GM21515 (cell line): ENCODE data around the gene ARHGAP15.

Experiments used
- ATAC-seq: cut with Tn5 transposase; IDR thresholded peaks from one replicate; pipeline ENCODE4 v1.9.1; 2021; ENCODE audit not compliant: unreplicated experiment

ARHGAP15 gene

GRCh38 chr2:143704451-143705106 lies 575.4 kb downstream of the ARHGAP15 start:
- ATAC-seq: peak; percentile 74

- no peak for ATAC-seq
These were observed 576.0 kb downstream of the ARHGAP15 start for GRCh38 chr2:143705108-143705707.

- ATAC-seq: no peak
These were observed 577.1 kb downstream of the ARHGAP15 start for GRCh38 chr2:143706354-143706753.

GRCh38 chr2:143708682-143709081 lies 579.5 kb downstream of the ARHGAP15 start:
- no peak for ATAC-seq

GRCh38 chr2:143710196-143710595 lies 581.0 kb downstream of the ARHGAP15 start:
- ATAC-seq: no peak

GRCh38 chr2:143710879-143711278 lies 581.7 kb downstream of the ARHGAP15 start:
- ATAC-seq: no peak

GRCh38 chr2:143716522-143716921 lies 587.3 kb downstream of the ARHGAP15 start:
- no peak for ATAC-seq

- ATAC-seq: no peak
These were observed 587.8 kb downstream of the ARHGAP15 start for GRCh38 chr2:143717053-143717452.

GRCh38 chr2:143717536-143718168 lies 588.4 kb downstream of the ARHGAP15 start:
- no peak for ATAC-seq

- no peak for ATAC-seq
These were observed 589.5 kb downstream of the ARHGAP15 start for GRCh38 chr2:143718745-143719144.

- ATAC-seq: no peak
These were observed 590.2 kb downstream of the ARHGAP15 start for GRCh38 chr2:143719406-143719805.

- ATAC-seq: no peak
These were observed 591.0 kb downstream of the ARHGAP15 start for GRCh38 chr2:143720095-143720664.

- no peak for ATAC-seq
These were observed 596.2 kb downstream of the ARHGAP15 start for GRCh38 chr2:143725400-143725799.

- no peak for ATAC-seq
These were observed 597.1 kb downstream of the ARHGAP15 start for GRCh38 chr2:143726151-143726845.

- no peak for ATAC-seq
These were observed 599.3 kb downstream of the ARHGAP15 start for GRCh38 chr2:143728498-143728897.

GRCh38 chr2:143729296-143729814 lies 600.1 kb downstream of the ARHGAP15 start:
- no peak for ATAC-seq

GRCh38 chr2:143730155-143730952 lies 601.1 kb downstream of the ARHGAP15 start:
- peak; percentile 85 for ATAC-seq

- ATAC-seq: peak; percentile 44
These were observed 601.7 kb downstream of the ARHGAP15 start for GRCh38 chr2:143730953-143731260.

- ATAC-seq: no peak
These were observed 602.9 kb downstream of the ARHGAP15 start for GRCh38 chr2:143732076-143732475.

- ATAC-seq: no peak
These were observed 603.7 kb downstream of the ARHGAP15 start for GRCh38 chr2:143732871-143733270.

GRCh38 chr2:143734507-143734906 lies 605.3 kb downstream of the ARHGAP15 start:
- ATAC-seq: no peak
